ENCODE measurements around the gene LSM6. TPM values are rescaled to one million over a fixed set of nuclear protein-coding genes. Genes with fewer than 3 reads are reported as not detected.

LSM6 gene
- total RNA-seq, 2 experiments from 2014 or later, result 52.2 TPM

DNA sequence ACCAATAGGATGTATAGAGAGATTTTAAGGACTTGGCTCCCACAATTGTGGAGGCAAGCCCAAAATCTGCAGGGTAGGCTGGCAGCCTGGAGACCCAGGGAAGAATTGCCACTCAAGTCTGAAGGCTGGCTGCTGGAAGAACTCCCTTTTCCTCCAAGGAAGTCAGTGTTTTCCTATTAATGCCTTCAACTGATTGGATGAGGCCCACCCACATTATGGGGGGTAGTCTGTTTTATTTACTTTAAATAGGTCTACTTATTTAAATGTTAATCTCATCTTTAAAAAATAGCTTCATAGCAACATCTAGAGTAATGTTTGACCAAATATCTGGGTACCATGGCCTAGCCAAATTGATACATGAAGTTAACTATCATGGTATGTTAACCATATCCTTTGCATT, 18.7 kb downstream of the LSM6 start:
- POLR2A ChIA-PET, result no interaction called here
- Mint-ChIP-seq H3K27me3 (no peaks in the 10 kb centered on the region), H3K9me3 (no peaks in the 10 kb centered on the region), H3K36me3 (ENCODE audit: low read depth) (peaks cover 25% of the 10 kb centered on the region), H3K4me1 (no peaks in the 10 kb centered on the region), H3K4me3 (no peak overlapping the region), H3K27ac (no peak overlapping the region)
- no peak for DNase-seq
- CTCF ChIA-PET, result interaction anchor here (0.8 kb wide), 1 partner anchor 11 kb away, joined by 3 read pairs; no protein-coding TSS in a partner anchor

DNA sequence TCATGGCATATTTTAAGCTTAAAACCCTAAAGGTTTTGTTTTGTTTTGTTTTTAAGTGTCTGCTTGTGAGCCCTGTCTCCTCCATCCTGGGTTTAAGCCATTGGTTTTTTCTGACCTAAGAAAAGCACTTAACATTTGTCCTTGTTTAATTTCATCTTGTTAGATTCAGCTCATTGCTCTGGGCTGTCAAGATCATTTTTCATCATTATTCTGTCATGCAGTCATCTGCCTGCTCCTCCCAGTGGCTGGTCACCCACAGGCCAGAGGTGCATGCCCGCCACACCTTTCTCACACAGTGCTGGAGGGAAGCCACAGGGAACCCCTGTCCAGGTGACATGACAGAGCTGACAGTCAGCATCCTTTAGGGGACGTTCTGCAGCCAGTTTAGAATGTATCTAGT, 27.1 kb downstream of the LSM6 start:
- Mint-ChIP-seq H3K9me3 (peaks cover 5% of the 10 kb centered on the region), H3K4me3 (no peak overlapping the region), H3K36me3 (ENCODE audit: low read depth) (peaks cover 3% of the 10 kb centered on the region), H3K4me1 (no peaks in the 10 kb centered on the region), H3K27me3 (no peaks in the 10 kb centered on the region), H3K27ac (no peak overlapping the region)
- ChIA-PET CTCF (interaction anchor here (1.2 kb wide), 1 partner anchor 16 kb away, joined by 4 read pairs; no protein-coding TSS in a partner anchor), POLR2A (no interaction called here)
- no peak for DNase-seq

DNA sequence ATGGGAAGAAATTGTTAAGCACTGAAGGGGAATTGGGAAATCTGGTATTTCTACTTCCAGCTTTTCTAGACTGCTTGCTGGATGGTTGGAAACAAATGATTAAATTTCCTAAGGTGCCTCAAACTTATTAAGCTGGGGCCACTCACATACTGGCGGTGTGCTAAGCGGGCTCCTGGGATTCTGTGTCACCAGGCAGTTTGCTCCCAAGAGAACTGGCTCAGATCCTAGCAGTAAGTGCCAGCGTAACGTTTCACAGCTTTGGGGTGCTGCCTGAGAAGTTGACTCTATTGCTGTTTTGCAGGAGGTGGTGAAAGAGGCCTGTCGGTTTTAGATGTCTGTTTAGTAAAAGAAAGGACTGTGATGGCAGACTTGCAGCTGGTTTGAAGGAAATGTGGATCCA, 31.9 kb downstream of the LSM6 start:
- no peak overlapping the region for H3K27ac Mint-ChIP-seq
- no peak overlapping the region for H3K4me3 Mint-ChIP-seq
- H3K9me3 Mint-ChIP-seq, result peaks cover 5% of the 10 kb centered on the region
- no peaks in the 10 kb centered on the region for H3K4me1 Mint-ChIP-seq
- ChIA-PET POLR2A (no interaction called here), CTCF (no interaction called here)
- DNase-seq, result no peak
- H3K36me3 Mint-ChIP-seq (ENCODE audit: low read depth), result peaks cover 3% of the 10 kb centered on the region
- peaks cover 2% of the 10 kb centered on the region for H3K27me3 Mint-ChIP-seq

DNA sequence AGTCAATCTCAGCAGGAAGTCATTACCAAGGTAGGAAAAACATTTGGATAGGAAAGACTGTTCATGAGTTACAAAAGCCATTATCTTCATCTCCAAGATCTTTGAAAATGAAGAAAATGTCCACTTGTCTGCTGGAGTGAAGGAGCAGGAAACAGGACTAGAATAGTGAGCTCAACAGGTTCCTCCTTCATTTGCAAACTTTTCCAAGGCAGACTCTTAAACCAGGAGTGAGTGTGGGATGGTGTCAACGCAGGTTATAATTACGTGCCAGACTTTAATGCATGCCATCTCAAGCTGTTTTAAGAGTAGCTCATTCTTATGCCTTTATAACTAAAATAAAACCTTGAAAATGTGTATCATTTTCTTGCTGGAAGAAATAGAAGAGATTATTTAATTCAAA, 35.4 kb downstream of the LSM6 start:
- no peaks in the 10 kb centered on the region for H3K4me1 Mint-ChIP-seq
- H3K4me3 Mint-ChIP-seq, result no peak overlapping the region
- ChIA-PET POLR2A (no interaction called here), CTCF (no interaction called here)
- H3K36me3 Mint-ChIP-seq (ENCODE audit: low read depth), result no peaks in the 10 kb centered on the region
- H3K27me3 Mint-ChIP-seq, result peaks cover 2% of the 10 kb centered on the region
- H3K27ac Mint-ChIP-seq, result no peak overlapping the region
- DNase-seq, result no peak
- H3K9me3 Mint-ChIP-seq, result no peaks in the 10 kb centered on the region

DNA sequence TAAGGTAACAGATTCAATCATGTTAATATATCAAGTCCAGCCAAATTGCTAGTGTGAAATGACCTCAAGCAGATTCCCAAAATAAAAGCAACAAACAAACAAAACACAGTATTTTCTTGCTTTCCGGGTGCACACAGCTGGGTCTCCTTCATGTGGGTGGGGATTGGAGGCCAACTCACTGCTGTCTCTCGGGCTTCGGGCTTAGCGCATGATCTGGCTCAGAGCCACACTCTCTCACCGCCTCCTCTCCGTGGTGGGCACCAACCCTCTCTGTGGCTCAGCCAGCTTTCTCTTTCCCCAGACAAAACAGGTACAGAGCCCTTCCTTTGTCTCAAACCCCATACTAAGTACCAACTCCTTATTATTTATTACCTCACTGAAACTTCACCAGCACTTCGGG, 35.9 kb downstream of the LSM6 start:
- no peaks in the 10 kb centered on the region for H3K9me3 Mint-ChIP-seq
- POLR2A ChIA-PET, result no interaction called here
- H3K27me3 Mint-ChIP-seq, result peaks cover 2% of the 10 kb centered on the region
- CTCF ChIA-PET, result no interaction called here
- H3K36me3 Mint-ChIP-seq (ENCODE audit: low read depth), result no peaks in the 10 kb centered on the region
- H3K27ac Mint-ChIP-seq, result no peak overlapping the region
- DNase-seq, result no peak
- no peaks in the 10 kb centered on the region for H3K4me1 Mint-ChIP-seq
- H3K4me3 Mint-ChIP-seq, result no peak overlapping the region

DNA sequence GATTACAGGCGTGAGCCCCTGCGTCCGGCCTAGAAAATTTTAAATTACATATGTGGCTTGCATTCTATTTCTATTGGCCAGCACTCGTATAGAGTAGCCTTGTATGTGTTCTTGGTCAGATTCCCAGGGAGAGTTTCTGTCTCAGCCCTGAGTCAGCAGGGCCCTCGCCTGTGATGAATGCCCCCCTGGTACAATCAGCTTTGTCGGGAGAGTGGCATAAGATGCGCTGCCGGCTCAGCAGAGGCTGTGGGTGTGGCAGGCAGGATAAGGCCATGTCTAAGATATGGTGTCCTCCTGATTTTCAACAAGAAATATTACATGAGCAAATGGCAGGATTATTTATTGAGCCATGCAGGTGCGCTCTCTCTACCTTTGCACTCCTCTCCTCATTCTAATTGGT, 37.3 kb downstream of the LSM6 start:
- no peak overlapping the region for H3K27ac Mint-ChIP-seq
- no peaks in the 10 kb centered on the region for H3K36me3 Mint-ChIP-seq (ENCODE audit: low read depth)
- ChIA-PET POLR2A (no interaction called here), CTCF (no interaction called here)
- H3K9me3 Mint-ChIP-seq, result no peaks in the 10 kb centered on the region
- no peaks in the 10 kb centered on the region for H3K4me1 Mint-ChIP-seq
- H3K4me3 Mint-ChIP-seq, result no peak overlapping the region
- peaks cover 2% of the 10 kb centered on the region for H3K27me3 Mint-ChIP-seq
- DNase-seq, result no peak

DNA sequence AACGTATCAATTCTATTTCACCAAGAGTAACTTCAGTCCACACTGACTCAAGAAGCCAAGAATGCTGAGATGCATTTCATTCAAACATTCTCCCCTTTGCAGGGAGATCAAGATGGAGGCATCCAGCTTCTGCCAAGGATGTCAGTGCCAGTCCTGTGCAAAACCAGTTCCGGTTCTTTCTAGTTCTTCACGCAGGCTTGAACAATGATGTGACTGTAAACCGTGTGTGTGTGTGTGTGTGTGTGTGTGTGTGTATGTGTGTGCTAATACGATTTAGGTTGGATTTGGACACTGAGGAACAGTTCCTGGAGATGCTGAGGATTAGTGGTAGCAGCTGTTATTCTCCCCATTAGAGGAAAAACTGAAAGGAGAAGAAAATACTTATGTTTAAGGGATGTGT, 38.7 kb downstream of the LSM6 start, which contains the start of gene REELD1:
Gene REELD1, plus strand, starts transcription at position 301 of the 400 bp plus-strand sequence. CDS start 2,415 bp downstream, outside the sequence.
- H3K27me3 Mint-ChIP-seq, result peaks cover 2% of the 10 kb centered on the region
- no peak for DNase-seq
- CTCF ChIA-PET, result no interaction called here
- H3K4me3 Mint-ChIP-seq, result no peak within 1 kb of the TSS
- H3K27ac Mint-ChIP-seq, result no peak within 1 kb of the TSS
- H3K36me3 Mint-ChIP-seq (ENCODE audit: low read depth), result no peaks in the 10 kb centered on the region
- POLR2A ChIA-PET, result no interaction called here
- H3K9me3 Mint-ChIP-seq, result no peaks in the 10 kb centered on the region
- no peaks in the 10 kb centered on the region for H3K4me1 Mint-ChIP-seq

DNA sequence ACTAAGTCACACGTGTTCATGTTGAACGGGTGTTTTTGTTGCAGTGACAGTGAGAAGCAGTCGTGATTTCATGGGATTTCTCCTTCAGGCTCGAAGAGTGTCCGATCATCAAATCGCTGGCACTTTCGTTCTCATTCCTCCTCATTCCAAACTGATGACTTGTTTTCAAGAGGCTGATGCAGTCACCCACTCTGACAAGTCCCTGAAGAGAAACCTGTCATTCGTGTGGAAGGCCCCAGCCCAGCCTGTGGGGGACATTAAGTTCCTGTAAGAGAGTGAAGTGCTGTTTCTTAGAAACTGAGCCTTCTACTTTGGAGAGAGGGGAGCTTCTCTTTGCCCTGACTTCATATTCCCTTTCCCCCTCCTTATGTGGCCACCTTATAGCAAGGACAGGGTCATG, 46.8 kb downstream of the LSM6 start:
- Mint-ChIP-seq H3K27me3 (no peaks in the 10 kb centered on the region), H3K27ac (no peak overlapping the region), H3K4me1 (no peaks in the 10 kb centered on the region), H3K36me3 (ENCODE audit: low read depth) (no peaks in the 10 kb centered on the region), H3K9me3 (no peaks in the 10 kb centered on the region), H3K4me3 (no peak overlapping the region)
- CTCF ChIA-PET, result no interaction called here
- DNase-seq, result no peak
- POLR2A ChIA-PET, result no interaction called here

DNA sequence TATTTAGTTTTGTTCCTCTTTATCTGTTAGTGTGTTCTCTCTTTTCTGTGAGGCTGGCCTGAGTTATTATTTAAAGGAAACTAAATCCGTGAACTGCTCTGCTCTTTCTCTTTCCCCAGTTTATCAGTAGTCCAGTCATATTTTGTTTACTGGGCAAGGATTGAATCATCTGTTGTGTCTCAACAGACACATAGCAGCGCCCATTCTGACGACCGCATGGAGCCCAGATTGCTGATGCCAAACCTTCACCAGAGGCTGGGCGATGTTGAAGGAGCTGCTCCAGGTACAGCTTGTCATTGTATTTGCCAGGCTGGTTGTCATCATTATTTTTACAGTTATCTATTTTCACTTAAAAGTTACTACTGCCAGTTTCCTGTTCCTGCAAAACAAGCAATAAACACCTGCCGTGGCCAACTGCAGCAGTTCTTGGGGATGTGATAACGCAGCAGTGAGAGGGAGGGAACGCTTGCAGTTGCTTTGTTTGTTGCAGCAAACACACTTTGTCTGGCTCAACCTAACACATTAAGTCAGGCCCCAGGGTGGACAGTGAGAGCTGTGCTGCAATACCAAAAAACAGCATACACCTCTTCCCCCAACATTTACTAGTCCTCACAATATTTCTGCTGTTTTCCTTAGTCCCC, 48.9 kb downstream of the LSM6 start:
- POLR2A ChIA-PET, result no interaction called here
- CTCF ChIA-PET, result no interaction called here
- Mint-ChIP-seq H3K36me3 (ENCODE audit: low read depth) (no peaks in the 10 kb centered on the region), H3K4me1 (no peaks in the 10 kb centered on the region), H3K27ac (no peak overlapping the region), H3K4me3 (no peak overlapping the region), H3K9me3 (no peaks in the 10 kb centered on the region), H3K27me3 (no peaks in the 10 kb centered on the region)
- DNase-seq, result no peak

DNA sequence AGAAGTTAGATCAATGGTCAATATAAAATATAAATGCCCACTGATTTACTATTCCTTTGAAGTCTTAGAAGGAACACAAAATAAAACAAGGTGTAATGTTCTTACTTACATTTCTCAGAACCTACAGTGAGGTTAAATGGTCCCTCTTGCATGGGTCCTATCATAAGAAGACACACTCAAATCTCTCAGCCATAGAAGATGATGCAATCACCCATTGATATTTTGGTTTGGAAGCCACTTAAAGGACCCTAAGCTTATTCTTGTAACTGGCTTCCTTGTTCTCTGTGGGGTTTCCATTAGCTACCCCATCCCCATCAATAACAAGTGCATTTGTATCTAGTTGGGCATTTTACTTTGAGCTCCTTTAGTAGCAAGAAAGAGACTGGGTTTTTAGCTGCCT, 53.9 kb downstream of the LSM6 start:
- Mint-ChIP-seq H3K9me3 (no peaks in the 10 kb centered on the region), H3K4me1 (no peaks in the 10 kb centered on the region), H3K27me3 (no peaks in the 10 kb centered on the region), H3K36me3 (ENCODE audit: low read depth) (no peaks in the 10 kb centered on the region), H3K27ac (no peak overlapping the region), H3K4me3 (no peak overlapping the region)
- CTCF ChIA-PET, result interaction anchor here (0.6 to 1.1 kb wide), 2 partner anchors 15 to 180 kb away, joined by 3 to 4 read pairs; no protein-coding TSS in a partner anchor
- no peak for DNase-seq
- POLR2A ChIA-PET, result no interaction called here

DNA sequence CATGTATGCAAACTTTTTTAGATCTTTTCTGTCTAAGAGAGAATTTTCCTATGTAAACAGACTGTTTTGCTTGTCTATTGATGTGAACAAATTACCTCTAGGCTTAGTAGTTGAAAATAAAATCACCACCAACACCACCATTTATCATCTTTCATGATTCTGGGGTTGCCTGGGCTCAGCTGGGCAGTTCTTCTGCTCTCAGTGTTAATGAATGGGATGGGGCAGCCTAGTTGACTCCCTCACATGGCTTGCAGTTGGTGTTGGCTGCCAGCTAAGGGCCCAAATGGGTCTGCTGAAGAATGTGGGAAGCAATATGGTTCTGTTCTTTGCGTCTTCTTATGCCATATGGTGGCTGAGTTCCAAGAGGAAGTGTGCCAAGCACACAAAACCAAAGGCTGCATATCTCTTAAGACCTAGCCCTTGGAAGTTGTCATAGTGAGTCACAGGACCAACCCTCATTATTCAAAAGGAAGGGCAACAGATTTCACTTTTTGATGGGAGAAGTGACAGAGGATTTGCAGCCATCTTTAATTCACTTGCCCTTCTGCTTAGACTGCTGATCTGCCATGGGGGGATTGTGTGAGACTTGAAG, 56.7 kb downstream of the LSM6 start:
- H3K4me3 Mint-ChIP-seq, result no peak overlapping the region
- no peak overlapping the region for H3K27ac Mint-ChIP-seq
- no peaks in the 10 kb centered on the region for H3K4me1 Mint-ChIP-seq
- no peaks in the 10 kb centered on the region for H3K9me3 Mint-ChIP-seq
- H3K36me3 Mint-ChIP-seq (ENCODE audit: low read depth), result no peaks in the 10 kb centered on the region
- no peak for DNase-seq
- POLR2A ChIA-PET, result no interaction called here
- CTCF ChIA-PET, result interaction anchor here (1.4 to 2.1 kb wide), 2 partner anchors 12 to 13 kb away, joined by 3 to 8 read pairs; no protein-coding TSS in a partner anchor
- no peaks in the 10 kb centered on the region for H3K27me3 Mint-ChIP-seq

DNA sequence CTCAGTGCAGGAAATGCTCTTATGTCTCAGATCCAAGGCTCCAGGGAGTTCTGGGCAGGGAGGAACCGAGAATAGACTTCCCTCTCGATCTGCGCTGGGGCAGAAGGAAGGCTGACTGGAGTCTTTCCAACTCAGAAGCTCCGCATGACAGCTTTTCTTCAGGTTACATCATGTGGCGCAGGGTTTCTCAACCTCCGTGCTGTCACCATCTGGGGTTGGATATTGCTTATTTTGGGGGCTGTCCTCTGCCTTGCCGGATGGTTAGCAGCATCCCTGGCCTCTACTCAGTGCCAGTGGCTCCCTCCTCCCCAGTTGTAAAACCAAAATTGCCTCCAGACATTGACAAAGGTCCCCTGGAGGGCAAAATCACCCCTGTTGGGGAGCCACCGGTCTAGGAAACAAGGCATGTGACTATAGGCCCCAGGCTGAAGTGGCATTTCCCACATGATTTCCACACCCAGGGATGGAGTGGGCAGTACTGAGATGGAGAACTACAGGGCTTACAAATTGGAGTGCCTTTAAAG, 60.2 kb downstream of the LSM6 start:
- Mint-ChIP-seq H3K9me3 (no peaks in the 10 kb centered on the region), H3K4me1 (no peaks in the 10 kb centered on the region), H3K27ac (no peak overlapping the region), H3K27me3 (no peaks in the 10 kb centered on the region), H3K4me3 (no peak overlapping the region), H3K36me3 (ENCODE audit: low read depth) (no peaks in the 10 kb centered on the region)
- DNase-seq, result no peak
- CTCF ChIA-PET, result interaction anchor here (0.6 to 1.3 kb wide), 2 partner anchors 8 to 867 kb away, joined by 4 to 6 read pairs; no protein-coding TSS in a partner anchor
- POLR2A ChIA-PET, result no interaction called here

DNA sequence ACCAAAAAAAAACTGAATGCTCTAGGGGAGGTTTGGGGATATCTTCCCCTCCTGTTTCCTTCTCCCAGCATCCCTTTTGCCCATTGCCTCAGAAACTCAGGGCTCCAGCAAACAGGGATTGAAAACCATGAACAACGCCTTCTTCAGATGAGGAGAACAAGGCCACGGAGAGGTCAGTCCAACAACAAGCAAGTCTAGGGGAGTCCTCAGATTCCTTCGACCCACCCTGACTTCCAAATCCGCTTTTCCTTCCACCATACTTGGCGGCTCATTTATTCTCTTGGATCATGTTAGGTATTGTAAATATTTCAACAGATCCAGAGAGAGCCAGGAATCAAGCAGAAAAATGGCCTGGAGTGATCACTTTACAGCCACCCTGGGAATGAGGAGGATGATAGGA, 60.7 kb downstream of the LSM6 start:
- peaks cover 2% of the 10 kb centered on the region for H3K4me1 Mint-ChIP-seq
- POLR2A ChIA-PET, result no interaction called here

DNA sequence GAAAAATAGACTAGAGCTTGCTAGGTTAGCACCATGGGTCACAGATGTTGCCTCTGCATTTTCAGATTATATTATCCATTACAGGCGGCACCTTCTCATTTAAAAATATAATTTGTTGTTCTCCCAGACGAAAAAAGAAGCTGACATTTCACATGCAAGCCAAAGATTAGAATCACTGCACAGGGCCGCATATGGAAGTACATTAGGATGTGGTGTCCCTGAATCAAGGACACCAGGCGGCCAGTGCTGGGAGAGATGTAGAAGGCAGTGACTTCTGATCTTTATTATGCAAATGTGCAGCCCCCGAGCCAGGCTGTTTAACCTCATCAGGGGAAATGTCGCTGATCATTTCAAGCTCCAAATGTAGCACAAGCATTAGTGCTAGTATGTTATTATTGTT, 61.6 kb downstream of the LSM6 start:
- no peak overlapping the region for H3K4me3 Mint-ChIP-seq
- H3K27me3 Mint-ChIP-seq, result no peaks in the 10 kb centered on the region
- DNase-seq, result no peak
- ChIA-PET CTCF (no interaction called here), POLR2A (no interaction called here)
- H3K9me3 Mint-ChIP-seq, result no peaks in the 10 kb centered on the region
- H3K27ac Mint-ChIP-seq, result no peak overlapping the region
- H3K36me3 Mint-ChIP-seq (ENCODE audit: low read depth), result no peaks in the 10 kb centered on the region
- H3K4me1 Mint-ChIP-seq, result peaks cover 4% of the 10 kb centered on the region

More for the DNA sequence above, 60.7 kb downstream of the LSM6 start:
- H3K9me3 Mint-ChIP-seq, result no peaks in the 10 kb centered on the region
- no peak overlapping the region for H3K27ac Mint-ChIP-seq
- no peak for DNase-seq
- H3K36me3 Mint-ChIP-seq (ENCODE audit: low read depth), result no peaks in the 10 kb centered on the region
- H3K27me3 Mint-ChIP-seq, result no peaks in the 10 kb centered on the region
- CTCF ChIA-PET, result no interaction called here
- H3K4me3 Mint-ChIP-seq, result no peak overlapping the region
